A549 treated with GW870086 at 1 μM for 4 hours (cell line): ENCODE results near the gene CAMK2N1. TPM values are rescaled to one million over a fixed set of nuclear protein-coding genes. Genes with fewer than 3 reads are reported as not detected.

Experiments
- total RNA-seq: library from RNA; stranded (reverse); fragments of 200-300 nt; extraction: Qiagen RNA extraction; gene quantifications from 5 replicates; pipeline ENCODE4 v1.2.3, GENCODE V29; 2022; ENCODE audit warnings: low read depth

The CAMK2N1 gene
- 42.9 to 58.3 TPM (median 49.0 TPM) in 5 replicates for total RNA-seq

DNA sequence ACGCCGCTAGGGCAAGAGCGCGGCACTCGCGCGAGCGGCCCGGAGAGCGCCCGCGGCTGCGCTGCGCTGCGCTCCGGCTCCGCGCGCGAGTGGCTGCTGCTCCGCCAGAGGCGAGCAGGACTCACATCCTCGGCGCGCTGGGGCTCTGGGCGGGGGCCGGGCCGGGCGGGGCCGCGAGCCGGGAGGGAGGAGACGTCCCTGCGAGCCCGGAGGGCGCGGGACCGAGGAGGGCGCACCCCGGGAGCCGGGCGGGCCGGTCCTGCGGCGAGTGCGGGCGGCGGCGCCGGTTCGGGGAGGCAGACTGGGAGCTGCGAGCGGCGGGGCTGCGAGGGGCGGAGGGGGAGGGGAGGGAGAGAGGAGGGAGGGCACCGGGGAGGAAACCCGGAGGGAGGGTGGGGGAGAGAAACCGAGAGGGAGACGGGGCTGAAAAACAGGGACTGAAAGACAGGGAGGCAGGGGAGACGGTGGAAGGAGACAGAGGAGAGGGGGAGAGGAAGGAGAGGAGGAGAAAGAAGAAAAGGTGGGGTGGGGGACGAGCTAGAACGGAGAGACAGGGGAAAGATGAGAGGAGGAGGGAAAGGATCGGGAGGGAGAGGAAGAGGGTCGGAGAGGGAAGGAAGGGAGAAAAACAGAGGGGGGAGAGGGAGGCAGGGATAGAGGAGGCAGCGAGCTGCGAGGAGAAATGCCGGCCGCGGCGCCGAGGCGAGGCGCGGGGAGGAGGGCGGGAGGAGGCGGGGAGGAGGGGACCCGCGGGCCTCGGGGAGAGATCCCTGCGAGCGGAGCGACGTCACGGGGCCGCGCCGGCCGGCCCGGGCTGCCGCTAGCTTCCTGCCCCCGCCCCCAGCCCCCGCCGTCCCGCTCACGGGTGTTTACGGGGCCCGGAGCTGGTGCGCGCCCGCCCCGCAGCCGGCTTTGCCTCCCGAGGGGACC lies at the start of gene CAMK2N1:
Gene CAMK2N1 (minus strand): TSS at position 684 of the 930 bp plus-strand sequence. CDS start 831 bp downstream, outside the sequence.

GRCh38 chr1:20507564-20508410 lies 21.8 kb upstream of the CAMK2N1 start, which contains the start of gene MUL1:
TSS of gene MUL1 (minus strand) at chr1:20508151. CDS start at chr1:20508024, 127 bp downstream.

Other genes with a start within 250 kb of the CAMK2N1 start
- gene VWA5B1, start 195.3 kb downstream of the CAMK2N1 start, total RNA-seq = not detected in 5 replicates
- 41.0 to 46.9 TPM (median 42.9 TPM) in 5 replicates for gene MUL1, start 21.9 kb upstream of the CAMK2N1 start, total RNA-seq
- gene FAM43B, start 66.4 kb upstream of the CAMK2N1 start, total RNA-seq = 2.9 to 4.4 TPM (median 4.0 TPM) in 5 replicates
- 32.0 to 43.5 TPM (median 33.4 TPM) in 5 replicates for gene CDA, start 102.9 kb upstream of the CAMK2N1 start, total RNA-seq
- 26.2 to 34.1 TPM (median 33.2 TPM) in 5 replicates for gene PINK1, start 147.2 kb upstream of the CAMK2N1 start, total RNA-seq
- gene DDOST, start 175.2 kb upstream of the CAMK2N1 start, total RNA-seq = 176 to 212 TPM (median 209 TPM) in 5 replicates
- gene KIF17, start 231.8 kb upstream of the CAMK2N1 start, total RNA-seq = 1.4 to 2.4 TPM (median 1.6 TPM) in 5 replicates
- gene SH2D5, start 246.5 kb upstream of the CAMK2N1 start, total RNA-seq = 11.5 to 17.1 TPM (median 13.3 TPM) in 5 replicates